AG10803 (cell line): Measurements from ENCODE around the gene PLCB4.
A peak's percentile ranks its signal among the peaks of the same experiment; 100 is the strongest.
"Not testable (repeated sequence)": the region's sequence is repeated elsewhere in the genome, so short reads cannot be mapped to it uniquely, and the experiment has no call there.

Experiments used
- DNase-seq: peaks from one replicate; pipeline ENCODE4 v3.0.0; 2010; ENCODE audit warnings: low read depth
- H3K4me3 ChIP-seq: 2 replicates; pipeline ENCODE4 v1.5.1; 2011; ENCODE audit warnings: mild to moderate bottlenecking, low read length, control low read depth
- TF ChIP-seq, protein P1 (sequence below): conservative IDR thresholded peaks from 2 replicates; pipeline ENCODE4 v1.5.1; 2011; ENCODE audit warnings: mild to moderate bottlenecking, low read length, control low read depth, inconsistent platforms

PLCB4 gene

GRCh38 chr20:9038791-9039535 is 29.9 kb upstream of the PLCB4 start:
- DNase-seq, result peak; percentile 90
- H3K4me3 ChIP-seq, result no peak overlapping the region
- TF ChIP-seq, protein P1, sequence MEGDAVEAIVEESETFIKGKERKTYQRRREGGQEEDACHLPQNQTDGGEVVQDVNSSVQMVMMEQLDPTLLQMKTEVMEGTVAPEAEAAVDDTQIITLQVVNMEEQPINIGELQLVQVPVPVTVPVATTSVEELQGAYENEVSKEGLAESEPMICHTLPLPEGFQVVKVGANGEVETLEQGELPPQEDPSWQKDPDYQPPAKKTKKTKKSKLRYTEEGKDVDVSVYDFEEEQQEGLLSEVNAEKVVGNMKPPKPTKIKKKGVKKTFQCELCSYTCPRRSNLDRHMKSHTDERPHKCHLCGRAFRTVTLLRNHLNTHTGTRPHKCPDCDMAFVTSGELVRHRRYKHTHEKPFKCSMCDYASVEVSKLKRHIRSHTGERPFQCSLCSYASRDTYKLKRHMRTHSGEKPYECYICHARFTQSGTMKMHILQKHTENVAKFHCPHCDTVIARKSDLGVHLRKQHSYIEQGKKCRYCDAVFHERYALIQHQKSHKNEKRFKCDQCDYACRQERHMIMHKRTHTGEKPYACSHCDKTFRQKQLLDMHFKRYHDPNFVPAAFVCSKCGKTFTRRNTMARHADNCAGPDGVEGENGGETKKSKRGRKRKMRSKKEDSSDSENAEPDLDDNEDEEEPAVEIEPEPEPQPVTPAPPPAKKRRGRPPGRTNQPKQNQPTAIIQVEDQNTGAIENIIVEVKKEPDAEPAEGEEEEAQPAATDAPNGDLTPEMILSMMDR, result no peak

DNA sequence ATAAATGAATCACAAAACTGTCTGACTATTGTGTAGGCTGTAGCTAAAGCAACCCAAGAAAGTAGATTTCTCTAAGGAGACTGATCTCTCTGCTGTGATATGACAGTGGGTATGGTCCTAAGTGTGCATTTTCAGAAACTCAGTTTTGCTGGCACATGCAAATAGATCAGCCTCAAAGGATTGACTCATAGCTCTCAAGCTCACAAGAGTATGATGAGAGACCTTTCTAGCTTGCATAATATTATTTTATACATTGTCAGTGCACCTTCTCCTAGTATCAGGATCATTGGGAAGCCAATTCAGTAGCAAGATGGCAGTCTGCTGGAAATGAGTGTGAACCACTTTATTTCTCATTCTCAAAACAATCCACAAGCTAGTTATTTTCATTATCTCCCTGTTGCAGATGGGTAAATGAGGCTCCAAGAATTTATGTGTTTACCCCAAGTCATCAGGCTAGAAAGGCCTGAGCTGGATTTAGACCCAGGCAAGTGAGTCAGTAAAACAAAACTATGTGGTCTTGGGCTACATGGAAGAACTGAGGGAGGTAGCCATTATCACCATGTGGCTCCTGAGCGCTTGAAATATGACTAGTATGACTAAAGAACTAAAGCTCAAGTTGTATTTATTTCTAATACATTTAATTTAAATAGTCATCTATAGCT is 27.9 kb upstream of the PLCB4 start:
- TF ChIP-seq, protein P1, result no peak
- DNase-seq, result peak; percentile 67
- no peak overlapping the region for H3K4me3 ChIP-seq

DNA sequence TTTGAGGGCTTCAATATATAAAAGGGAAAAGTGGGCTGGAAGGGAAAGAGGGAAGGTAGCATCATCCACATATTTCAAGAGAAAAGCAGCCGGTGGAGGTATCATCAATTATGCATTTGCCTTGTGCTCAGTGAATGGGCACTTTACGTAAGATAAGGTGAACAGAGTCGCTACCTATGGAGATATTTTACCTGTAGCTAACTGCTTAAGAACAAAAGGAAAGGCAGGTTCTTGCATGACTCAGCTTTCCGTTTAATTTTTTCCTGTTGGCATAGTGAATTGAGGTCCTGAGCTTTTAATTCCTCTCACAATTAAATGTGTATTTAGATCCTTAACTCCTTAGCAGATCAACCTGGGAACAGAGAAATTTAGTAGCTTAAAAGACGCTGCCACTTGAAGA is 25.5 kb upstream of the PLCB4 start:
- TF ChIP-seq, protein P1, result no peak
- no peak for DNase-seq
- H3K4me3 ChIP-seq, result no peak overlapping the region

GRCh38 chr20:9047928-9048327 is 21.0 kb upstream of the PLCB4 start:
- DNase-seq, result not testable (repeated sequence)

GRCh38 chr20:9051508-9051907 is 17.4 kb upstream of the PLCB4 start:
- H3K4me3 ChIP-seq, result no peak overlapping the region
- DNase-seq, result peak; percentile 97
- TF ChIP-seq, protein P1, result no peak

More at GRCh38 chr20:9047928-9048327, 21.0 kb upstream of the PLCB4 start:
- not testable (repeated sequence) for H3K4me3 ChIP-seq

DNA sequence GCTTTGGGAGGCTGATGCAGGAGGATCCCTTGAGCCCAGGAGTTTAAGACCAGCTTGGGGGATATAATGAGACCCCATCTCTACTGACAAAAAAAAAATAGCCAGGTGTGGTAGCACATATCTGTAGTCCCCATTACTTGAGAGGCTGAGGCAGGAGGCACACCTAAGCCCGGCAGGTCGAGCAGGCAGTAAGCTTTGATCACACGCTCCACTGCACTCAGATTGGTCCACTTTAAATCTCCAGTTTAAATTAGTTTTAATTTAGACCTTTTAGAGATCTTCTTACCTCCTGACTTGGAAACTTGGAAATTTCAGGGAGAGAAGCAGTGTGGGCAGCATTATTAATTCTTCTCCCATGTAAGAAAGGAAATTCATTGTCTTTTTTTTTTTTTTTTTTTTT is 16.8 kb upstream of the PLCB4 start:
- TF ChIP-seq, protein P1, result no peak
- no peak overlapping the region for H3K4me3 ChIP-seq
- no peak for DNase-seq

GRCh38 chr20:9053108-9053507 is 15.8 kb upstream of the PLCB4 start:
- H3K4me3 ChIP-seq, result no peak overlapping the region
- TF ChIP-seq, protein P1, result no peak
- no peak for DNase-seq
